ENCODE data around the gene CA12.
"Not testable (repeated sequence)": the region's sequence is repeated elsewhere in the genome, so short reads cannot be mapped to it uniquely, and the experiment has no call there.

The CA12 gene

GRCh38 chr15:63332367-63333124 lies 49.1 kb downstream of the CA12 start:
- no peak for DNase-seq

GRCh38 chr15:63331456-63331855 lies 50.2 kb downstream of the CA12 start:
- DNase-seq: no peak

GRCh38 chr15:63330926-63331325 lies 50.7 kb downstream of the CA12 start:
- DNase-seq: no peak

GRCh38 chr15:63329567-63330350 lies 51.9 kb downstream of the CA12 start:
- DNase-seq: no peak

- no peak for DNase-seq
Measured at GRCh38 chr15:63327648-63328421, 53.8 kb downstream of the CA12 start.

- no peak for DNase-seq
Measured at GRCh38 chr15:63324770-63325169, 56.9 kb downstream of the CA12 start.

- no peak for DNase-seq
Measured at GRCh38 chr15:63323798-63324563, 57.7 kb downstream of the CA12 start.

- DNase-seq: no peak
Measured at GRCh38 chr15:63322541-63322940, 59.1 kb downstream of the CA12 start.

- no peak for DNase-seq
Measured at GRCh38 chr15:63321462-63321861, 60.2 kb downstream of the CA12 start.

GRCh38 chr15:63320981-63321380 lies 60.7 kb downstream of the CA12 start:
- not testable (repeated sequence) for DNase-seq

- not testable (repeated sequence) for DNase-seq
Measured at GRCh38 chr15:63320446-63320845, 61.2 kb downstream of the CA12 start.

GRCh38 chr15:63319065-63319464 lies 62.6 kb downstream of the CA12 start:
- DNase-seq: no peak

GRCh38 chr15:63318344-63318743 lies 63.3 kb downstream of the CA12 start:
- DNase-seq: no peak

- DNase-seq: no peak
Measured at GRCh38 chr15:63314409-63314808, 67.2 kb downstream of the CA12 start.

- no peak for DNase-seq
Measured at GRCh38 chr15:63313825-63314224, 67.8 kb downstream of the CA12 start.

- no peak for DNase-seq
Measured at GRCh38 chr15:63312286-63312685, 69.4 kb downstream of the CA12 start.

- no peak for DNase-seq
Measured at GRCh38 chr15:63310646-63311045, 71.0 kb downstream of the CA12 start.

GRCh38 chr15:63308947-63309346 lies 72.7 kb downstream of the CA12 start:
- DNase-seq: no peak

GRCh38 chr15:63308491-63308890 lies 73.2 kb downstream of the CA12 start:
- no peak for DNase-seq

- DNase-seq: no peak
Measured at GRCh38 chr15:63306492-63307073, 75.1 kb downstream of the CA12 start.

GRCh38 chr15:63305260-63305659 lies 76.4 kb downstream of the CA12 start:
- no peak for DNase-seq

GRCh38 chr15:63301088-63301487 lies 80.6 kb downstream of the CA12 start:
- no peak for DNase-seq
